VCaP (cell line): ENCODE results near the gene CD226.

Experiments
- H3K27ac ChIP-seq: fragments of 450-650 bp; 2 replicates; pipeline ENCODE4 v1.5.1; 2017
- CTCF ChIP-seq: fragments of 450-650 bp; conservative IDR thresholded peaks from 2 replicates; pipeline ENCODE4 v1.5.1; 2017; ENCODE audit warnings: mild to moderate bottlenecking, moderate library complexity

The CD226 gene

GRCh38 chr18:69898241-69898861, 49.3 kb downstream of the CD226 start:
- TF ChIP-seq CTCF = no peak

GRCh38 chr18:69897397-69898108, 50.1 kb downstream of the CD226 start:
- TF ChIP-seq CTCF = no peak
- H3K27ac ChIP-seq = no peak overlapping the region

More at GRCh38 chr18:69898241-69898861, 49.3 kb downstream of the CD226 start:
- H3K27ac ChIP-seq = no peak overlapping the region

- TF ChIP-seq CTCF = no peak
- no peak overlapping the region for H3K27ac ChIP-seq
Measured at GRCh38 chr18:69895066-69896047, 52.3 kb downstream of the CD226 start.

GRCh38 chr18:69894467-69894866, 53.2 kb downstream of the CD226 start:
- no peak for TF ChIP-seq CTCF
- no peak overlapping the region for H3K27ac ChIP-seq

- TF ChIP-seq CTCF = no peak
- no peak overlapping the region for H3K27ac ChIP-seq
Measured at GRCh38 chr18:69890558-69890957, 57.1 kb downstream of the CD226 start.

GRCh38 chr18:69889009-69889408, 58.7 kb downstream of the CD226 start:
- no peak for TF ChIP-seq CTCF
- H3K27ac ChIP-seq = no peak overlapping the region

GRCh38 chr18:69887256-69887655, 60.4 kb downstream of the CD226 start:
- no peak overlapping the region for H3K27ac ChIP-seq
- TF ChIP-seq CTCF = no peak
